ENCODE results near the gene CCDC85C. TPM values are rescaled to one million over a fixed set of nuclear protein-coding genes. Genes with fewer than 3 reads are reported as not detected.

CCDC85C gene
- total and polyA plus RNA-seq, 4 experiments from 2014 or later: 0.36 to 14.4 (median 7.9) TPM

DNA sequence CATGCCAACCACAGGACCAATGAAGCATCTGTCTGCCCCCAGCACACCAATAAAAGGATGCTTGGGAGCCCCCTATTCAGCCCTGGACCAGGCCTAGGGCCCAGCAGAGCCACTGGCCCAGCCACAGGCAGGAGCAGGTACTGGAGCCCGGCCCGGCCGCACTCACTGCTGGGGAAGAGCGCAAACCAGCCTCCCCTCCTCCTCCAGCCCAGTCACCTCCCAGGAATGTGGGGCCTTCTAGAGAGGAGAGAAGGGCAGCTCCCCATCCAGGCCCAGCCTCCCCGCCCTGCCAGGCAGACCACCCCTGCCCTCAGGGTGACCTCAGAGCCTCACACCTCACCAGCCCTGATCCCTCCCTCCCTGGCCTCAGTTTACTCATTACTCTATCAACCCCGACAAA is 66.6 kb downstream of the CCDC85C start:
- no peak overlapping the region for H3K27ac Mint-ChIP-seq

DNA sequence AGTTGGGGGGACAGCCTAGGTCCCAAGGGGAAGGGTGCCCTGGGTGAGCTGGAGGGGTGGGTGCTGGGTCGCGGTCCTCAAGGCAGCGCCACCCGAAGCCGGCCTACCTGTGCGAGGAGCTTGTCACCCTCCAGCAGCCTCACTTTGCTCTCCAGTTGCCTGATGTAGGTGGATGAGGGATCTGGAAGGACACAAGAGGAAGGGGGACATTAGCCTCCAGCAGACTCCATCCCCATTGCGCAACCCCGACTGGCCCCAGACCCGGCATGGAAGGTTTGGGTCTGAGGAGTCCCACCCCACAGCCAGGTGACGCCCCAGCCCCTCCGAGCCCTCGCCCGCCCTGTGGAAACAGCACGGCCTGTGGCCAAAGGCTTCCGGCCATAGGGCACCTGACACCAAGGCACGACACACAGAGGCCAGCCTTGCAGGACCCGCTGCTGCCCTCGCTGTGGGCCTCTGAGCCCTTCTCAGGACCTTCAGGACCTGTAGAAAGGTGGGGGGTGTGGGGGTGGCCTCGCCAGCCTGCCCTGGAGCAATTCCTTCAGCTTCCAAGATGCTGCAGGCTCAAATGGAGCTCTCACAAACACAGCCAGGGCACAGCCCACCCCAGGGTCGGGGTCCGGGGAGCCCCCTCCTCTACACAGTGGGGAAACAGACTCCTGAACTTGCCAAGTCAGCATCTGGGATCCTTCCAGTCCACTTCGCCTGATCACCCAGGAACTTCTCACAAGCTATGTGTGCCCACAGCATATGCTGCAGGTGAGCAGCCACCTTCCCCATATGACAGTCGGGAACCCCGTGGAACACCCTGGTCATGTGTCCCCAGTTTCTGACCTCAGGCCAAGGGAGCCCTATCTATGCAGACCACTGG is 67.9 kb downstream of the CCDC85C start:
- H3K4me1 Mint-ChIP-seq: peaks cover 0 to 2% (median 1%) of the 10 kb centered on the region in 4 donors
- peak in 1 of 5 donors; percentile 33 for DNase-seq
- H3K36me3 Mint-ChIP-seq: no peaks in the 10 kb centered on the region
- Histone ChIP-seq H3K36me3 (ENCODE audit: insufficient read depth, low read length) (no peaks in the 10 kb centered on the region), H3K27ac (ENCODE audit: low read depth, low read length) (no peak overlapping the region), H3K4me3 (ENCODE audit: low read length in 2 of 2) (no peak overlapping the region), H3K9me3 (ENCODE audit: control insufficient read depth in 1 of 2, low read length in 2 of 2) (no peaks in the 10 kb centered on the region), H3K27me3 (ENCODE audit: insufficient read depth, low read length) (no peaks in the 10 kb centered on the region), H3K4me1 (ENCODE audit: insufficient read depth, low read length) (no peaks in the 10 kb centered on the region)
- peaks cover 0 to 2% (median 0%) of the 10 kb centered on the region in 8 donors for H3K9me3 Mint-ChIP-seq
- CTCF ChIA-PET (ENCODE audit: partially characterized antibody): no interaction called here
- H3K4me3 Mint-ChIP-seq: no peak overlapping the region
- H3K27me3 Mint-ChIP-seq: no peaks in the 10 kb centered on the region
- intact Hi-C loops (cut with micrococcal nuclease): no loop called here
- peak overlapping the region in 1 of 7 donors; percentile 77 for H3K27ac Mint-ChIP-seq
- POLR2A ChIA-PET (ENCODE audit: partially characterized antibody): no interaction called here

More for the DNA sequence above, 66.6 kb downstream of the CCDC85C start:
- Histone ChIP-seq H3K27ac (ENCODE audit: low read depth, low read length) (no peak overlapping the region), H3K4me3 (ENCODE audit: low read length in 2 of 2) (no peak overlapping the region), H3K9me3 (ENCODE audit: control insufficient read depth in 1 of 2, low read length in 2 of 2) (no peaks in the 10 kb centered on the region), H3K27me3 (ENCODE audit: insufficient read depth, low read length) (no peaks in the 10 kb centered on the region), H3K4me1 (ENCODE audit: insufficient read depth, low read length) (no peaks in the 10 kb centered on the region), H3K36me3 (ENCODE audit: insufficient read depth, low read length) (no peaks in the 10 kb centered on the region)
- H3K4me1 Mint-ChIP-seq: peaks cover 4 to 11% (median 5%) of the 10 kb centered on the region in 4 donors
- no peak for DNase-seq
- ChIA-PET CTCF (ENCODE audit: partially characterized antibody) (no interaction called here), POLR2A (ENCODE audit: partially characterized antibody) (no interaction called here)
- intact Hi-C loops (cut with micrococcal nuclease): no loop called here
- no peaks in the 10 kb centered on the region for H3K36me3 Mint-ChIP-seq
- H3K27me3 Mint-ChIP-seq: no peaks in the 10 kb centered on the region
- no peak overlapping the region for H3K4me3 Mint-ChIP-seq
- H3K9me3 Mint-ChIP-seq: peaks cover 0 to 2% (median 0%) of the 10 kb centered on the region in 8 donors

DNA sequence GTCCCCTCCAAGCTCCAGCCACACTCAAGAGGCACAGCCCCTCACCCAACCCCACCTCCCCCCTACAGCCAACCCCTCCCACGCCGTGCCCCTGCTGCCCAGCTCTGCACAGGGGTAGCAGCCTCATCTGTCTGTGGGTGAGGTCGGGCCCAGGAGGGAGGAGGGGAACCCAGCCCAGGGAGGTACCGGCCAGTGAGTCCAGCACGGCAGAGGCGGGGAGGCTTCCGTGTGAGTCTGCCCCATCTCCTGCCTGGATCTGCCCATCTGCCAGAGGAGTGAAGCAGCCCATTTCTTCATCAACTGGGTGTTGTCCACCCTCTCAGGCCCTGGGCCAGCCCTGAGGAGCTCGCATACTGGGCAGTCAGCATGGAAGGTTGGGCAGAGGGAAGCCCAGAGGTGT is 68.6 kb downstream of the CCDC85C start:
- Mint-ChIP-seq H3K4me1 (no peaks in the 10 kb centered on the region), H3K27me3 (no peaks in the 10 kb centered on the region), H3K4me3 (no peak overlapping the region), H3K9me3 (peaks cover 0 to 4% (median 0%) of the 10 kb centered on the region in 8 donors), H3K36me3 (no peaks in the 10 kb centered on the region), H3K27ac (no peak overlapping the region)
- Histone ChIP-seq H3K27ac (ENCODE audit: low read depth, low read length) (no peak overlapping the region), H3K4me1 (ENCODE audit: insufficient read depth, low read length) (no peaks in the 10 kb centered on the region), H3K36me3 (ENCODE audit: insufficient read depth, low read length) (no peaks in the 10 kb centered on the region), H3K9me3 (ENCODE audit: control insufficient read depth in 1 of 2, low read length in 2 of 2) (no peaks in the 10 kb centered on the region), H3K4me3 (ENCODE audit: low read length in 2 of 2) (no peak overlapping the region), H3K27me3 (ENCODE audit: insufficient read depth, low read length) (no peaks in the 10 kb centered on the region)
- intact Hi-C loops (cut with micrococcal nuclease): no loop called here
- ChIA-PET POLR2A (ENCODE audit: partially characterized antibody) (no interaction called here), CTCF (ENCODE audit: partially characterized antibody) (no interaction called here)
- DNase-seq: no peak

DNA sequence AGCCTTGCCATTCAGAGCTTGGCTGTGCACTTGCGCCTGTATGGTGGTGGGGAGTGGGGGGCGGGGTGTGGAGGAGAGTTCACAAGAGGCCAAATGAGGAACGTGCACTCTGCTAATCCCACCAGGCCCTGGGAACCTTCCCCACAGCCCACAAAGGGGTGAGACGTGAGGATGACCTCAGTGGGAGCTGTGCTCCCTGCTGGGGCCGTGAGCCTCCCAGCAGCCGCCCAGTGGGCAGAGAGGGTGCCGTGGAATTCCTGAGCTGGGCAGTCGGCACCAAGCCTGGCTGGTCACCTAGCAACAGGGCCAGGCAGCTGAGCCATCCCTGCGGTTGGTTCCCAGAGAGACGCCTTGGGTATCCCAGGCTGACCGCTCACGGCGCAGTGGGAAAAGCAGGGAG is 69.1 kb downstream of the CCDC85C start:
- peak in 1 of 5 donors; percentile 27 for DNase-seq
- intact Hi-C loops (cut with micrococcal nuclease): no loop called here
- no peak overlapping the region for H3K27ac ChIP-seq (ENCODE audit: low read depth, low read length)
- H3K27me3 ChIP-seq (ENCODE audit: insufficient read depth, low read length): no peaks in the 10 kb centered on the region
- H3K36me3 ChIP-seq (ENCODE audit: insufficient read depth, low read length): no peaks in the 10 kb centered on the region
- H3K9me3 Mint-ChIP-seq: peaks cover 0 to 2% (median 0%) of the 10 kb centered on the region in 8 donors
- no peak overlapping the region for H3K4me3 Mint-ChIP-seq
- no peak overlapping the region for H3K27ac Mint-ChIP-seq
- ChIA-PET POLR2A (ENCODE audit: partially characterized antibody) (no interaction called here), CTCF (ENCODE audit: partially characterized antibody) (interaction anchor here (1.0 kb wide), 1 partner anchor 10 kb away, joined by 3 read pairs; no protein-coding TSS in a partner anchor)
- H3K9me3 ChIP-seq (ENCODE audit: control insufficient read depth in 1 of 2, low read length in 2 of 2): no peaks in the 10 kb centered on the region
- H3K4me3 ChIP-seq (ENCODE audit: low read length in 2 of 2): no peak overlapping the region
- no peaks in the 10 kb centered on the region for H3K4me1 Mint-ChIP-seq
- no peaks in the 10 kb centered on the region for H3K36me3 Mint-ChIP-seq
- H3K4me1 ChIP-seq (ENCODE audit: insufficient read depth, low read length): no peaks in the 10 kb centered on the region
- no peaks in the 10 kb centered on the region for H3K27me3 Mint-ChIP-seq

- Histone ChIP-seq H3K27ac (ENCODE audit: low read depth, low read length) (no peak overlapping the region), H3K36me3 (ENCODE audit: insufficient read depth, low read length) (no peaks in the 10 kb centered on the region), H3K4me3 (ENCODE audit: low read length in 2 of 2) (no peak overlapping the region), H3K4me1 (ENCODE audit: insufficient read depth, low read length) (no peaks in the 10 kb centered on the region), H3K27me3 (ENCODE audit: insufficient read depth, low read length) (no peaks in the 10 kb centered on the region), H3K9me3 (ENCODE audit: control insufficient read depth in 1 of 2, low read length in 2 of 2) (no peaks in the 10 kb centered on the region)
- no peak for DNase-seq
- POLR2A ChIA-PET (ENCODE audit: partially characterized antibody): no interaction called here
- Mint-ChIP-seq H3K4me3 (no peak overlapping the region), H3K9me3 (peaks cover 0 to 2% (median 0%) of the 10 kb centered on the region in 8 donors), H3K4me1 (no peaks in the 10 kb centered on the region), H3K27ac (peak overlapping the region in 1 of 7 donors; percentile 13), H3K27me3 (no peaks in the 10 kb centered on the region), H3K36me3 (no peaks in the 10 kb centered on the region)
- CTCF ChIA-PET (ENCODE audit: partially characterized antibody): interaction anchor here (1.0 kb wide), 1 partner anchor 9 kb away, joined by 3 read pairs; no protein-coding TSS in a partner anchor
- intact Hi-C loops (cut with micrococcal nuclease): no loop called here
Observed at GRCh38 chr14:99534333-99534732, 69.7 kb downstream of the CCDC85C start.

DNA sequence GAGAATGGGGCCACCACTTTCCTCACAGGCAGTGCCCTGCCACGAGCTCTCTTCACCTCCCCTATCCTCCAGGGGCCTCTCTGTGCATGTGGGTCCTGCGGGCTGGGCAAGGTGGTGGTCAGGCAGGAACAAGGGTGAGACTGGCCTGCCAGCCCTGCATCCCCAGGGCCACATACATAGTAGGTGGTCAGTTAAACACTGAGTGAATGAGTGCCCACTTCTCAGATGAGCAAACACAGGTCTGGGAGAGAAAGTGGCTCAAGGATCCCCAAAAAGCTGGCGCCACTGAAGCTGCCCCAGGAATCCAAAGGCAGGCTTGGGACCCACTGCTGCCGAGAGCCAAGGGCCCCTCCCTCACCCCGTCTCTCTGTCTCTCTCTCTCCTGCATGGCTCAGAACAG is 71.7 kb downstream of the CCDC85C start:
- H3K27ac ChIP-seq (ENCODE audit: low read depth, low read length): no peak overlapping the region
- intact Hi-C loops (cut with micrococcal nuclease): no loop called here
- Mint-ChIP-seq H3K4me1 (no peaks in the 10 kb centered on the region), H3K4me3 (no peak overlapping the region), H3K27me3 (no peaks in the 10 kb centered on the region), H3K36me3 (no peaks in the 10 kb centered on the region), H3K27ac (no peak overlapping the region), H3K9me3 (peaks cover 0 to 2% (median 0%) of the 10 kb centered on the region in 8 donors)
- ChIA-PET POLR2A (ENCODE audit: partially characterized antibody) (no interaction called here), CTCF (ENCODE audit: partially characterized antibody) (no interaction called here)
- no peaks in the 10 kb centered on the region for H3K27me3 ChIP-seq (ENCODE audit: insufficient read depth, low read length)
- no peaks in the 10 kb centered on the region for H3K4me1 ChIP-seq (ENCODE audit: insufficient read depth, low read length)
- no peaks in the 10 kb centered on the region for H3K9me3 ChIP-seq (ENCODE audit: control insufficient read depth in 1 of 2, low read length in 2 of 2)
- no peak overlapping the region for H3K4me3 ChIP-seq (ENCODE audit: low read length in 2 of 2)
- DNase-seq: no peak
- no peaks in the 10 kb centered on the region for H3K36me3 ChIP-seq (ENCODE audit: insufficient read depth, low read length)

GRCh38 chr14:99531251-99532096 is 72.5 kb downstream of the CCDC85C start:
- H3K9me3 Mint-ChIP-seq: peaks cover 0 to 2% (median 0%) of the 10 kb centered on the region in 8 donors
- H3K4me1 Mint-ChIP-seq: peaks cover 0 to 3% (median 0%) of the 10 kb centered on the region in 4 donors
- H3K9me3 ChIP-seq (ENCODE audit: control insufficient read depth in 1 of 2, low read length in 2 of 2): no peaks in the 10 kb centered on the region
- no peaks in the 10 kb centered on the region for H3K27me3 ChIP-seq (ENCODE audit: insufficient read depth, low read length)
- no peak overlapping the region for H3K4me3 ChIP-seq (ENCODE audit: low read length in 2 of 2)
- intact Hi-C loops (cut with micrococcal nuclease): no loop called here
- no peak for DNase-seq
- H3K27me3 Mint-ChIP-seq: no peaks in the 10 kb centered on the region
- ChIA-PET POLR2A (ENCODE audit: partially characterized antibody) (no interaction called here), CTCF (ENCODE audit: partially characterized antibody) (no interaction called here)
- H3K4me1 ChIP-seq (ENCODE audit: insufficient read depth, low read length): no peaks in the 10 kb centered on the region
- H3K36me3 Mint-ChIP-seq: no peaks in the 10 kb centered on the region
- no peak overlapping the region for H3K4me3 Mint-ChIP-seq
- no peaks in the 10 kb centered on the region for H3K36me3 ChIP-seq (ENCODE audit: insufficient read depth, low read length)
- peak overlapping the region in 1 of 7 donors; percentile 27 for H3K27ac Mint-ChIP-seq
- no peak overlapping the region for H3K27ac ChIP-seq (ENCODE audit: low read depth, low read length)
